C4-2B (cell line): ENCODE data around the gene CASKIN2.

Source experiments
- H3K27ac ChIP-seq: fragments of 450-650 bp; 2 replicates; pipeline ENCODE4 v1.5.1; 2017
- CTCF ChIP-seq: fragments of 450-650 bp; conservative IDR thresholded peaks from 2 replicates; pipeline ENCODE4 v1.5.1; 2017; ENCODE audit warnings: mild to moderate bottlenecking
- ZFX ChIP-seq: fragments of 450-650 bp; IDR thresholded peaks from 2 replicates; pipeline ENCODE4 v1.6.1; 2017

The CASKIN2 gene

DNA sequence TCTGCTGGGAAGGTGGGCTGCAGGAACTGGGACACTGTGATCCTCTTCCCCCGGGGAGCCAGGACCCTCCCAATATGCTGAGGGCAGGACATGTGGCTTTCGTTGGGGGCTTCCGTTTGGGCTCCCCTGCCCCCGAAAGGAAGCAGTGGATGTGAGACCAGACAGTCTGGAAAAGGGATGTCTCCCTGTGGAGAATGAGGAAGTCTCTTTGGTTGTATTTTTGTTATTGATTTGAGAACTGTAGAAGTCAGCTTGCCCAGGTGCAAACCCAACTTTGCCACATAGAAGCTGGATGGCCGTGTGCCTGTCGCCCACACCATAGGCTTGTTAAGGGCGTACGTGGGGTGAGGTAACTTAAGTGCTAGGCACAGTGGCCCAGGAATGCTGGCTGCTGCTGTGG, 28.9 kb upstream of the CASKIN2 start:
- H3K27ac ChIP-seq, result no peak overlapping the region
- TF ChIP-seq CTCF (no peak), ZFX (no peak)

DNA sequence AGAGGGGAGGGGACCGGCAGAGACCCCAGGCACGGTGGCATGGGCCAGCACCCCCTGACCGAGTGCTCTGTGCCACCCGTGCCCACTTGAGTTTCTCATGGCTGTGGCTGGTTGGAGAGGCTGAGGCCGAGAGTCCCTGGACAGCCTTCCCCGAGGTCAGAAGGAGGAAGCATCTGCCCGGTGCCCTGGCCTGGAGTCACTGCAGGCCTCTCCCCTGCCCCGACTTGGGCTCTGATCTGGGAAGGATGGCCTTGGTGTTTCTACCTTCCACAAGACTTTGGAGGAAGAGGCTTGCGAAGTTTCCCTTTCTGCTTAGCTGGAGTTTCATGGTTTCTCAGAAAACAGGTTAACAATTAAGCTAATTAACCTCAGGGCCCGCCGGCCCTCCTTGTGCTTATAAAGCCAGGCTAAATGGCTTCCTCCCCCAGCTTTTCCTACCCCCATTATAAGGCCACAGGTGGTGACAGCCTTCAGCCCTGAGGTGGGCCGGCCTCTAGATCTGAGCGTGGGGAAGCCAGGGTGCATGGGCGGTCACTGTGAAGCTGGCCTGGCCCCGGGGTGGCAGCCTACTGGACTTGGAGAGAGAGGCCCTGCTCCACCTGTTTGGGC, 27.5 kb upstream of the CASKIN2 start:
- TF ChIP-seq ZFX (no peak), CTCF (no peak)

GRCh38 chr17:75542229-75542628, 26.9 kb upstream of the CASKIN2 start:
- H3K27ac ChIP-seq, result no peak overlapping the region
- TF ChIP-seq ZFX (no peak), CTCF (no peak)

More for the DNA sequence above, 27.5 kb upstream of the CASKIN2 start:
- H3K27ac ChIP-seq, result no peak overlapping the region

GRCh38 chr17:75540923-75541503, 25.7 kb upstream of the CASKIN2 start:
- TF ChIP-seq CTCF, result no peak
- no peak for TF ChIP-seq ZFX
- H3K27ac ChIP-seq, result no peak overlapping the region

- no peak overlapping the region for H3K27ac ChIP-seq
- TF ChIP-seq CTCF (no peak), ZFX (no peak)
Observed at GRCh38 chr17:75539967-75540729, 24.8 kb upstream of the CASKIN2 start.

GRCh38 chr17:75536366-75536765, 21.0 kb upstream of the CASKIN2 start:
- no peak for TF ChIP-seq ZFX
- TF ChIP-seq CTCF, result no peak
- H3K27ac ChIP-seq, result no peak overlapping the region

DNA sequence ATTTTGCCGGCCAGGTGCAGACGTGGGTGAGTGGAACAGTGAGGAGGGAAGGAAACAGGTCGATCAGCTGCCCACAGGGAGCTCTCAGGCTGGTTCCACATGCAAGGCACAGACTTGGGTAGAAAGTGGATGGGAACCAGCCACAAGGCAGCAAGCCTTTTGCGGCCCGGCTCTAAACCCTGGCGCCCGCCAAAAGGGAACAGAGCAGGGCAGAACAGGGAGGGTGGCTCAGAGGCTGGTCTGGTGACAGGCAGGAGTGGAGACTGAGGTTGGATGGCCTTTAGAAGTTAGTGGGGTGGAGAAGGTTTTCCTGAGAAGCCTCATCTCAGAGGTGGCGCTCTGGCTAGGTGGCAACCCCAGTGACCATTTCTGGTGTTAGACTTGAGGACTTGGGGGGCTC, 20.5 kb upstream of the CASKIN2 start:
- no peak for TF ChIP-seq ZFX
- TF ChIP-seq CTCF, result no peak
- H3K27ac ChIP-seq, result no peak overlapping the region
